DND-41 (cell line): ENCODE measurements around the gene NUAK2.

ENCODE experiments used
- CTCF ChIP-seq: IDR thresholded peaks from 2 replicates; pipeline ENCODE4 v1.5.1; 2012; ENCODE audit warnings: borderline replicate concordance, low read length, moderate library complexity, mild to moderate bottlenecking; ENCODE audit not compliant: poor library complexity, severe bottlenecking; ENCODE audit errors: extremely low read depth
- EZH2 ChIP-seq: IDR thresholded peaks from 3 replicates; pipeline ENCODE4 v1.6.1; 2012; ENCODE audit warnings: borderline replicate concordance, low read depth, mild to moderate bottlenecking, moderate library complexity, low read length, inconsistent platforms; ENCODE audit not compliant: severe bottlenecking

GRCh38 chr1:205267306-205267902, 54.1 kb downstream of the NUAK2 start:
- no peak for TF ChIP-seq CTCF
- TF ChIP-seq EZH2 = no peak
